ENCODE measurements around the gene ANKS4B.
"Not testable (repeated sequence)": the region's sequence is repeated elsewhere in the genome, so short reads cannot be mapped to it uniquely, and the experiment has no call there.

The ANKS4B gene

DNA sequence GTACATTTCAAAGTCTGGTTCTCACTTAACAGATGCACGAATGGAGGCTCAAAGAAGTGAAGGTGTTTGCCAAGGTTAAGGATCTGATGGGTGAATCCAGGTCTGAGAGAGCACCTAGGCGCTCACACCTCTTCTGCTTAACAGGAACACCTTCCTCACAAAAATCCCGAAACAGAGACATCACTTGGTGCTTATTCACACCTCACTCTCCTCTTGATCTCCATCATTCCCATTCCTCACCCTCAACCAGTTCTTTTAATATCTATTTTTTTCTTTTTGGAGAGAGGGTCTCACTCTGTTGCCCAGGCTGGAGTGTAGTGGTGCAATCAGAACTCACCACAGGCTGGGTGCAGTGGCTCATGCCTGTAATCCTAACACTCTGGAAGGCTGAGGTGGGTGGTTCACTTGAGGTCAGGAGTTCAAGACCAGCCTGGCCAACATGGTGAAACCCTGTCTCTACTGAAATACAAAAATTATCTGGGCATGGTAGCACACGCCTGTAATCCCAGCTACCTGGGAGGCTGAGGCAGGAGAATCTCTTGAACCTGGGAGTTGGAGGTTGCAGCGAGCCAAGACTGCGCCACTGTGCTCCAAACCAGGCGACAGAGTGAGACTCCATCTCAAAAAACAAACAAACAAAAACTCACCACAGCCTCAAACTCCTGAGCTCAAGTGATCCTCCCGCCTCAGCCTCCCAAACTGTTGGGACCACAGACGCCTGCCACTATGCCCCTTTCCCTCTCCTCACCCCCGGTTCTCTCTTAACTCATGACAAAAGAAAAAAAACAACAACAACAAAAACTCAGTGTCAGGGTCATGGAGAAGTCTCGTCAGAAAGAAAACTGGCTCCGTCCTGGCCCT lies 29.5 kb downstream of the ANKS4B start:
- DNase-seq (ENCODE audit: low read depth in 2 of 3, low spot score in 2 of 3) = no peak

DNA sequence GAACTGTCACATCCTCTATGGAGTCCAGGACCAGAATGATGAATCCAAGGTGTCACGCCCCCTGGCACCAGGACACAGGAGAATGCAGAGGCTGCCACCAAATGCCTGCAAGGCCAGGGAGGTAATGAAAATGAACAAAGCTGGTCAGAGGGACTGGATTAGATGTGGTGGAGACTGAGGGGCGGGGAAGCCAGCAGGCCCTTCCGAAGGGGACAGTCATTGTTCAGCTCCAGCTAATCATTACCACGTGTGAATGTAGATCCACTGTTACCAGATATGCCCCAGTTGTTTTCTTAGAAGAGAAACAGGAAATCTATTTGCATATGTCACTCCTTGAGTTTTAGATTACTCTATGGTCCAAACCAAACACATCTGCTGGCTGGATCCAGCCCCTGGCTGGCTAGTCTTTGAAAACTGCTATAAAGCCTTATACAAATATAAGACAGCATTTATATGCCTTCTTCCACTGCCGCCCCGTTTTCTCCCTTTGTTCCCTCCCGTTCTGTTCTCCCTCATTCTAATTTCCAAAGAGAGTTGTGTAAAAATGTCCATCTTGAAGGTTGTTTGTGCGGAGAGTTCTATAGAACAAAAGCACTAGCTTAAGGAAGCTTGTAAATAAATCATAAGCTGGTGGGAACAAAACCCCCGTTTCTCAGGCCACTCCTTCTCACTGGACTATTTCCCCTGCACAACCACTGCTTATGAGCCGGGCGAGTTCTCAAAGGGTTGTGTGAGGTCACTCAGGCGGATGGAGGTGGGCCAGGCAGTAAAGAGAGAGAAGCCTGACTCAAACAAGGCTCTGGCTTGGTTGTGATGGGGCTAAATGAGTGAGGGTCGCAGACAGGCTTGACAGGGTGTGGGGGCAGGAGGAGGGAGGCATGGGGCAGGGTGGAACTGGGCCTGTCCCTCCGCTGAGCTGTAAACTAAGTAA lies 30.4 kb downstream of the ANKS4B start:
- no peak for DNase-seq (ENCODE audit: low read depth in 2 of 3, low spot score in 2 of 3)

DNA sequence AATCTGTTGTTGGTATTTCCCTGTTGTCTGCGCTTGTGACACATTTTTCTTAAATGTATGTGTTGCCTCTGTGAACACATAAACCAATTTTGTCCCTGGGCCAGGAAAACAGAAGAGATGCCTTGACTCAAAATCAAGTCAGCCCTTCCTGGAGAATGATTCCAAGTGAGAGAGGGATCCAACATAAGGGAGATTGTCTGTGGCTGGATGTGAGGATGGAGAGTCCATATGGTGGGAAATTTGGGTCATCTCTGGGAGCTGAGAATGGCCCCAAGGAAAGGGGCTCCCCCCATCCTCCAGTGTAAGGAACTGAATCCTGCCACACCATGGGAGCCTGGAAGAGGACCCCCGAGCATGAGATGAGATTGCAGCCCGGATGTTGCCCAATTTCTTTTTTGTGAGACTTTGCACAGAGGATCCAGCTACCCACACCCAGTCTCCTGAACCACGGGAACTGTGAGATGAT lies 31.1 kb downstream of the ANKS4B start:
- DNase-seq (ENCODE audit: low read depth in 2 of 3, low spot score in 2 of 3) = no peak

- DNase-seq (ENCODE audit: low read depth in 2 of 3, low spot score in 2 of 3) = no peak
Measured at GRCh38 chr16:21265104-21265837, 31.8 kb downstream of the ANKS4B start.

- DNase-seq (ENCODE audit: low read depth in 2 of 3, low spot score in 2 of 3) = no peak
Measured at GRCh38 chr16:21267298-21267697, 33.8 kb downstream of the ANKS4B start.

DNA sequence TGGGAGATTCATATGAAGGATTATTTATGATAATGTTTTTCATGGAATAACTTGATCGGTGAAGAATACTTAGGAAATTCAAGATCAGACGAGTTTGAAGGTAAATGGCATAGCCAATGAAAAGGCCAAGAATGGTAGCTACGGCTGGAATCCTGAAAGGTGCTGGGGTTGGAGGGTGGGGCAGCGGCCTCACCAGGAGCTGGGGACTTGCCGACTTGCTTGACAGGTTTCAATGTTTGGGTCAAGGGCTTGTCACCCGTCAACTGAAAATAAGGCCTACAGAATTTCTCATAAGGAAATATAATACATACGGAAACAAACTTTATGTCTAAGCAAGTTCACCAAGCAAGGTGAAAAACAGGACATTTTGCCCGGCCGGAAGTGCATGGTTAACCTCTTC lies 34.7 kb downstream of the ANKS4B start:
- DNase-seq (ENCODE audit: low read depth in 2 of 3, low spot score in 2 of 3) = no peak

- no peak for DNase-seq (ENCODE audit: low read depth in 2 of 3, low spot score in 2 of 3)
Measured at GRCh38 chr16:21272253-21272652, 38.8 kb downstream of the ANKS4B start.

DNA sequence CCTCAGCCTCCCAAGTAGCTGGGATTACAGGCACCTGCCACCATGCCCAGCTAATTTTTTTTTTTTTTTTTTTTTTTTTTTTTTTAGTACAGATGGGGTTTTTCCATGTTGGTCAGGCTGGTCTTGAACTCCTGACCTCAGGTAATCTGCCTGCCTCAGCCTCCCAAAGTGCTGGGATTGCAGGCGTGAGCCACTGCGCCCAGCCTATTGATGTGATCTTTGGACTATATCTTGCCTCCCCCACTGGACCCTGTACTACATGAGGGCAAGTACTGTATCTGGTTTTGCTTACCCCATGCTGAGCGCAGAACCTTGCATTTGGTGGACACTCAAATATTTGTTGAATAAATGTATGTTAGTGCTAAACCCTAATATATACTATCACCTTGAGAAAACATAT lies 39.3 kb downstream of the ANKS4B start:
- not testable (repeated sequence) for DNase-seq (ENCODE audit: low read depth in 2 of 3, low spot score in 2 of 3)

DNA sequence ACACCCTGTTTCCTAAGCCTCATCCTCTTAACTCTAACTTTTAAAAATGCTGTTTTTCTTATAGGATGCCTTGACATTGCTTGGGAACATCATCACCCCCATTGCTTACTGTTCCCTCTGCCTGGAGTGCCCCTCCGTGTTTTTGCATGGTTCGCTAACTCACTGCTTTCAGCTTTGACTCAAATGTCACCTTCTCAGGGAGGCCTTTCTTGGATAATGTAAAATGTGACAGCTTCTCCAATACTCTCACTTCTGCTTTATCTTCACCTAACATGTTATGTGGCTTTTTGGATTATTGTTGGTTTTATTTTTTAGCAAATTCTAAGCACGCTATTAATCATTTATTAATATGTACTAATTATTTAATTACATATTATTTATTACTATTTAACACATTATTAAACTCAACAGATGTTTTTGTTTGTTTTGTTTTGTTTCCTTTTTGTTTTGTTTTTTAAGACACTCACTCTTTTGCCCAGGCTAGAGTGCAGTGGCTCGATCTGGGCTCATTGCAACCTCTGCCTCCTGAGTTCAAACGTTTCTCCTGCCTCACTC lies 40.8 kb downstream of the ANKS4B start:
- no peak for DNase-seq (ENCODE audit: low read depth in 2 of 3, low spot score in 2 of 3)

DNA sequence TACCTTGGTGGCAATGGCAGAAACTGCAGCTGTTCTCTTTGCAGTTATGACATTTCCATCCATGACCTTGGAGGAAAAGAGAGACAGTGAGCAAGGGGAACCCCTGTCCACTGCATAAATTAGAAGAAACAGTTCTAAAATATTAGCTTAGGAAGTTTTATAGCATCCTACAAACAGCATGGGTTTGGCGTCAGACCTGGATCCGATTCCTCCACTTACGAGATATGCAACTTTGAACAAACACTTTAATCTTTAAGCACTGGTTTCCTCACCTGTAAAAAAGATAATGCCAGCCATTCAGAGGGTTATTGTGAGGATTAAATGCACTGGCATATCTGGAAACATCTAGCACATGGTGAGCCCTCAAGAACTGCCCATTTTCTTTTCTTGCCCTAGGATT lies 42.0 kb downstream of the ANKS4B start:
- no peak for DNase-seq (ENCODE audit: low read depth in 2 of 3, low spot score in 2 of 3)

DNA sequence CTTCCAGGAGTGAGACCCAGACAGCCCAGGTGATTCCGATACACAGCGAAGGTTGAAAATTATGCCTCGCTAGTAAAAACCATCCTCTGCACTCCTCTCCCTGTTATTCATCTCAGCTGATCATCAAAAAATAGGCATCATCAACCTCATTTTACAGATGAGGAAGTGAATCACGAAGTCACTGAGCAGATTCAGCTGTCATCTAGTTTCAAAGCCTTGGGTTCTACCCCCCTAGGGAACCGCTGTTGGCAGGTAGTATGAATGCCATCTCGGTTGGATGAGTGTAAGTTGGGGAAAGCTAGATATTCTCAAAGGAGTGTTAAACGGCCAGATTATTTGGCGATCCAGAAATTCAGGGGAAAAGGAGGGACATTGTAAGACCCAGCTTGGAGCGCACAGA lies 42.6 kb downstream of the ANKS4B start:
- DNase-seq (ENCODE audit: low read depth in 2 of 3, low spot score in 2 of 3) = no peak

GRCh38 chr16:21277045-21277926 lies 43.8 kb downstream of the ANKS4B start:
- no peak for DNase-seq (ENCODE audit: low read depth in 2 of 3, low spot score in 2 of 3)

DNA sequence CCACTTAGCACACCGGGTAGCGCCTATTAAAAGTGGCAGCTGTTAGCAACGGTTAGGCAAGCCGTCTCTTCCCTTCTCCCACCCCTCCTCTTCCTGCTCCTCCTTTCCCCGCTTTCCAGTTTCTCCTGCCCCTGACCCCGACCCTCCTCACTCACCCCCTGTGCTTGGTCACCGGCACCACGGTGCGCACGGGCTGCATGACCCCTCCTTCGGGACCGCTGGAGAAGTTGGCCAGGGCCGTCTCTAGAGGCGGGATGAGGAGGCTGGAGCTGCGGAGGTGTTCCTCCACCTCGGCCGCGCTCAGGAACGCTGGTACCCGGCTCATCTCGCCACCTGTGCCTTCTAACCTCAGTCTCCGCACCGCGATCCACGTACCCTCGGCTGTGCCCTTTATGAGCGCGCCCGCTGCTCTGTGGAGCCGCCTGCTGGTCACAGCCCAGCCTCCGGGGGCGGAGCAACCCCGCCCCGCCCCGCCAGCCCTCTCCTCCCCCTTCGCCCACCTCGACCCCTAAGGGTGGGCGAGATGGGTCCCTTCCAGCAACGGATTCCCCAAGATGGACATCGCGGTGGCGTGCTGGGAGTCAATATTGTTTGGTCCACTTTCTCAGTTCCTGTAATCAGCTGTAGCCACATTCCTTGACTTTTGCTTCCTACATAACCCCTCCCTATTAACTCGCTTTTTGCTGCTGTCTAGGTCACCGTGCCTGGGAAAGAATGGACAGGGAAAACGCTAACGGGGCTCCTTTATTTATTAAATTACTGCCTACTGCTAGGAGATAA lies 44.6 kb downstream of the ANKS4B start, which contains the start of gene CRYM:
CRYM (minus strand) TSS at position 364 of the 780 bp plus-strand sequence; CDS start at position 325, 39 bp downstream.
- DNase-seq (ENCODE audit: low read depth in 2 of 3, low spot score in 2 of 3) = peak in 2 of 3 experiments; percentile 7 to 27

DNA sequence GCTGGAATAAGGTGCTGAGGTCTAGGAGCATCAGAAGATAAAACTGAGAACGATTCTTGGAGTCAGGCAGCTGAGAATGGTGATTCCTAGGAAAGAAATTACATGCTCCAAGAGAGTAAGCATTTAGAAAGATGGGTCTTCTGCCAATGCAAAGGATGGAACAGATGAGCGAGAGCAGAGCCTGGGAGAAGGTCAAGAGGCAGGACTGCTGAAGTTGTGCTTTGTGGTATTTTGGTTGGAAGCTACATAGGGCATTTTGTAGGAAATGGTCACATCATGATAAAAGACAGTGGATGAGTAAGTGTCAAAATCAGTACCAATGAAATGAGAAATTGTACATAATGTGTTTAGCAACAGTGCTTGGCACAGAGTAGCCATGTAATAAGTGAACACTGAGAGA lies 46.0 kb downstream of the ANKS4B start:
- no peak for DNase-seq (ENCODE audit: low read depth in 2 of 3, low spot score in 2 of 3)

- DNase-seq (ENCODE audit: low read depth in 2 of 3, low spot score in 2 of 3) = no peak
Measured at GRCh38 chr16:21281698-21282389, 48.3 kb downstream of the ANKS4B start.

GRCh38 chr16:21283521-21284289 lies 50.2 kb downstream of the ANKS4B start:
- no peak for DNase-seq (ENCODE audit: low read depth in 2 of 3, low spot score in 2 of 3)

DNA sequence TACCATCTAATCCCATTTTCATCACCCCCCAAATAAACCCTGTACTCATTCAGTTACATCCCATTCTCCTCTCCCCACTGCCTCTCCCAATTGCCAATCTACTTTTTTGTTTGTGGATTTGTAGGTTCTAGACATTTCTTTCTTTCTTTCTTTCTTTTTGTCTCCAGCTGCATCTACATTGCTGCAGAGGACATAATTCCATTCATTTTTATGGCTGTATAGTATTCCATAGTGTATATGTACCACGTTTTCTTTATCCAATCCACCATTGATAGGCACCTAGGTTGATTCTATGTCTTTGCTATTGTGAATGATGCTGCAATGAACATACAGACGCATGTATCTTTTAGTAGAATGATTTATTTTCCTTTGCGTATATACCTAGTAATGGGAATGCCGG lies 50.9 kb downstream of the ANKS4B start:
- no peak for DNase-seq (ENCODE audit: low read depth in 2 of 3, low spot score in 2 of 3)

DNA sequence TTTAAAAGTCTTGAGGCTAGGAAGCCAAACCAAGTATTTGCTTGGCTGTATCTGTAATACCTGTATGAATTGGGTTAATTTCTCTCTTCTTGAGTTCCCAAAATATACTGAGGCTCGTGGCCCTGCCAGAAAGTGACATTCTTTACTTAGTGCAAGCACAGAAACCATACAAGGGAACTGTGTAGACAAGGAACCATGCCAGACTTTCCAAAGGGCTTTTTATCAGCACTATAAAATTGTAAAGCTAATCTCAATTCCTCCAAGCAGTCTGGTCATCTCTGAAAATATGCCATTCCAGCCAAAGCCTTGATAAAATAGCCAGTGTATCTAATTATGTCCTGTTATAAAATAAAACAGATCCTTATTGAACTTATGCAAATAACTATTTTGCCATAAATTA lies 51.8 kb downstream of the ANKS4B start:
- DNase-seq (ENCODE audit: low read depth in 2 of 3, low spot score in 2 of 3) = no peak

All from activated CD8-positive, alpha-beta memory T cell treated with anti-CD3 and anti-CD28 coated beads for 48 hours (primary cell).